D721Med (cell line): ENCODE results near the gene CEACAM16.
A peak's percentile ranks its signal among the peaks of the same experiment; 100 is the strongest.

Experiments used
- DNase-seq: peaks from one replicate; pipeline ENCODE4 v3.0.0; 2011; ENCODE audit warnings: low spot score; ENCODE audit not compliant: insufficient read length
- FAIRE-seq: peaks from 2 replicates; lab custom pipeline; 2011; peaks lifted over from hg19 to GRCh38; lab: Jason Lieb, UNC
- TF ChIP-seq, protein P1 (sequence below): IDR thresholded peaks from 2 replicates; pipeline ENCODE4 v1.5.1; 2012; ENCODE audit warnings: mild to moderate bottlenecking, control low read depth; ENCODE audit not compliant: insufficient read depth; ENCODE audit errors: missing control alignments

The CEACAM16 gene

DNA sequence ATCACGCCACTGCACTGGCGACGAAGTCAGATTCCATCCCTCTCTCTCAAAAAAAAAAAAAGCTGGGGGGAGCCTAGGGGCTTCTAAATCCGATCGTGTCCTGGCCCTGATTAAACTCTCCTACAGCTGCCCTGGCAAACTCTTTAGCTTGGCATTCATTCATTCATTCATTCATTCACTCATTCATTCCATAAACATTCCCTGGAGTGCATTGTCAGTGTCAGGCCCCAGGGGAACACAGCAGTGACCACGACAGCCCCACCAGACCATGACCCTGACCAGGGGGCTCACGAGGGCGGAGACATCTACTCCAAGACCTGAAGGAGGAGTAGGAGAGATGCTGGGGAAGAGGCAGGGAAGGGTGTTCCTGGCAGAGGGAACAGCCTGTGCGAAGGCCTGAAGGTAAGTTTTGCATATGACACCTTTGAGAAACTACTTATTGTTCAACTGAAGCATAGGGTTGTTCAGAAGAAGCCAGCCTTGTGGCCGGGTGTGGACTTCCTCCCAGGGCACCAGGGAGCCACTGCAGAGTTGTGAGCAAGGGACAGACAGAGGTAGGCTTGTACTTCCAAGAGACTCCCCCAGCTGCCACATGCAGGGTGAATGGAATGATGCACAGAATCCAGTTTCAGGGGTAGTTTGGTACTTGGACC, 24.5 kb downstream of the CEACAM16 start:
- TF ChIP-seq, protein P1, sequence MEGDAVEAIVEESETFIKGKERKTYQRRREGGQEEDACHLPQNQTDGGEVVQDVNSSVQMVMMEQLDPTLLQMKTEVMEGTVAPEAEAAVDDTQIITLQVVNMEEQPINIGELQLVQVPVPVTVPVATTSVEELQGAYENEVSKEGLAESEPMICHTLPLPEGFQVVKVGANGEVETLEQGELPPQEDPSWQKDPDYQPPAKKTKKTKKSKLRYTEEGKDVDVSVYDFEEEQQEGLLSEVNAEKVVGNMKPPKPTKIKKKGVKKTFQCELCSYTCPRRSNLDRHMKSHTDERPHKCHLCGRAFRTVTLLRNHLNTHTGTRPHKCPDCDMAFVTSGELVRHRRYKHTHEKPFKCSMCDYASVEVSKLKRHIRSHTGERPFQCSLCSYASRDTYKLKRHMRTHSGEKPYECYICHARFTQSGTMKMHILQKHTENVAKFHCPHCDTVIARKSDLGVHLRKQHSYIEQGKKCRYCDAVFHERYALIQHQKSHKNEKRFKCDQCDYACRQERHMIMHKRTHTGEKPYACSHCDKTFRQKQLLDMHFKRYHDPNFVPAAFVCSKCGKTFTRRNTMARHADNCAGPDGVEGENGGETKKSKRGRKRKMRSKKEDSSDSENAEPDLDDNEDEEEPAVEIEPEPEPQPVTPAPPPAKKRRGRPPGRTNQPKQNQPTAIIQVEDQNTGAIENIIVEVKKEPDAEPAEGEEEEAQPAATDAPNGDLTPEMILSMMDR, result no peak
- no peak for FAIRE-seq
- DNase-seq, result no peak

DNA sequence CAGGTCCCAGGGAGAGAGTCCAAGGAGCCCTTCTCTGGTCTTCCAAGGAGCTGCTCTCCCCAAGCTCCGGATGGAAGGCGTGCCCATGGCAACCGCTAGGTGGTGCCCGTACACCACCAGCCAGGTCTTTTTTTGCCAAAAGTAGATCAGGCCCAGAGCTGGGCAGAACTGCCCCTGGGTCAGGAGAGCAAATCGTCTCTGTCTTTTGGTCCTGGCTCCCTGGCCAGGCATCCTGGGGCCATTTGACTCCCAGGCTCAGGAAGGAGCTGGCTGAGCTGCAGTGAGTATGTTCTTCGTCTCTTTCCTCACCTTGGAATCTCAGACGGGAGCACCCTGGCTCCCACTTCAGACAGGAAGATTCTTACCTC, 25.0 kb downstream of the CEACAM16 start:
- TF ChIP-seq, protein P1, result peak; percentile 97
- DNase-seq, result peak; percentile 67
- FAIRE-seq, result no peak

DNA sequence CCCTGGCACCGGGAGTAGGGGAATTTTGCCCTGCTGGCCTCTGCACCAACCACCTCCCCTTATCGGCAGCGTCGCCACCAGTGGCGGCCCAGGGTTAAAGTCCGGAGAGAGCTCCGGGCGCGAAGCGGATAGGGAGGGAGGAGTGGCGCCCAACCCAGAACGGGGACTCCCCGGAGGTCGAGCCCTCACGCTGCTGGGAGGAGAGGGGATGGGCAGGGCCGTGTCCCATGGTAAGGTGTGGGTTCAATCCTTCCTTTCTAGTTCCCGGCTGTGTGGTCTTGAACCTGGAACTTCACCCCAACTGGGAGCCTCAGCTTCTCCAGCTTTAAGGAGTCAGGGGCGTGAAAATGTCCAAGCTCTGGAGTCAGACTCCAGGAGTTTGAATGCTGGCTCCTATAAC, 26.3 kb downstream of the CEACAM16 start:
- no peak for FAIRE-seq
- TF ChIP-seq, protein P1, result no peak
- no peak for DNase-seq

DNA sequence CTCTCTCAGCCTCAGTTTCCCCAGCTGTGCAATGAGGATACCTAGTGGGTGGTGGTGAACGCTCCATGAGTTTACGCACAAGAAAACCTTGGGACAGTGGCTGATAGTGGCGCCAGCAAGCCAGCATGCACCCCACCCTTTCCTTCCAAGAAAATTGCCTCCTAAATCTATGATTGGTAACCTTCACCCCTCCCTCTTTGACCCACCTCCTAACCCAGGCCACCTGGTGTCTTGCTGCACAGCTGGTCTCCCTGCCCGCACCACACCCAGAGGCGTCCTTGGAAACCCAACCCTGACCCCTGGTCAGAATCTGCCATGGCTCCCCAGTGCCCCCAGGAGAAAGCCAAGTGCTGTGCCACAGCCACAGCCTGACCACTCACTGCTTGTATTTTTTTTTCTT, 26.7 kb downstream of the CEACAM16 start:
- FAIRE-seq, result no peak
- TF ChIP-seq, protein P1, result no peak

DNA sequence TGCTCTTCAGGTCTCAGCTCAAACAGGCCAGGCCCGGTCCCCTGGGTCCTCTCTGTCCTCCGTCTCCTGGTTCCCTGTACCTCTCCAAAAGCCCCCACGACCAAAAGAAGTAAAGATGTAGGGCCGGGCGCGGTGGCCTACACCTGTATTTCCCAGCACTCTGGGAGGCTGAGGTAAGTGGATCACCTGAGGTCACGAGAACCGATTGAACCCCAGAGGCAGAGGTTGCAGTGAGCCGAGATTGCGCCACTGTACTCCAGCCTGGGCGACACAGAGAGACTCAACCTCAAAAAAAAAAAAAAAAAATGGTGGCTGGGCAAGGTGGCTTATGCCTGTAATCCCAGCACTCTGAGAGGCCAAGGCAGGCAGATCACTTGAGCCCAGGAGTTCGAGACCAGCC, 27.5 kb downstream of the CEACAM16 start:
- DNase-seq (no peak), FAIRE-seq (no peak)
- TF ChIP-seq, protein P1, result no peak

More for the DNA sequence above, 26.7 kb downstream of the CEACAM16 start:
- DNase-seq, result no peak

DNA sequence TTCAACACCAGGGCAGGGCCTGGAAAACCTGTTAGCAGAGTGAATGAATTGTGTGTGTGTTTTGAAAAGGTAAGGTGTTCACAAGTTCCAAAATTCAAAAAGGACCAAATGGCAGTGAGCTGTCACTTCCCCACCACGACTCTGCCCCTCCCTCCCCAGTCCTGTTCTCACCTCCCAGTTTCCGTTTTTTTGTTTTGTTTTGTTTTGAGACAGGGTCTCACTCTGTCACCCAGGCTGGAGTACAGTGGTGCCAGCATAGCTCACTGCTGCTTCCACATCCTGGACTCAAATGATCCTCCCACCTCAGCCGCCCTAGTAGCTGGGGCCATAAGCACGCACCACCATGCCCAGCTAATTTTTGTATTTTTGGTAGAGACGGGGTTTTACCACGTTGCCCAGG, 29.2 kb downstream of the CEACAM16 start:
- TF ChIP-seq, protein P1, result no peak
- DNase-seq (no peak), FAIRE-seq (no peak)

DNA sequence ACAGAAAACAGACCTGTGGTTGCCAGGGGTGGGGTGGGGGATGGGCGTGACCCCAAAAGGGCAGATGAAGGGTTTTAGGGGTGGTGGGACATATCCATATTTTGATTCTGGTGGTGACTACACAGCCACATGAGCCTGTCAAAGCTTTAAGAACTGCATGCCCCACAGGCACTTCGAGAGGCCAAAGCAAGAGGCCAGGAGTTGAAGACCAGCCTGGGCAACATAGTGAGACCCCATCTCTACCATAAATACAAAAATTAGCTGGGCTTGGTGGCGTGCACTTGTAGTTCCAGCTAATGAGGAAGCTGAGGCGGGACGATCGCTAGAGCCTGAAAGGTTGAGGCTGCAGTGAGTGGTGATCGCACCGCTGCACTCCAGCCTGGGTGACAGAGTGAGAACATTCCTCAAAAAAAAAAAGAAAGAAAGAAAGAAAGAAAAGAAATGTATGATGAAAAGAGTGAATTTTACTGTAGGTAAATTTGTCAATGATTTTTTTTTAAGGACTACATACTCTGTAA, 30.6 kb downstream of the CEACAM16 start:
- DNase-seq, result no peak
- FAIRE-seq, result no peak

More for the DNA sequence above, 30.6 kb downstream of the CEACAM16 start:
- TF ChIP-seq, protein P1, result no peak
